ENCODE measurements around the gene PLEKHM3.
"Not testable (repeated sequence)": the region's sequence is repeated elsewhere in the genome, so short reads cannot be mapped to it uniquely, and the experiment has no call there.

PLEKHM3 gene

GRCh38 chr2:207819021-207819797 is 206.1 kb downstream of the PLEKHM3 start:
- DNase-seq = no peak

- DNase-seq = no peak
These were observed 208.8 kb downstream of the PLEKHM3 start for GRCh38 chr2:207816546-207816945.

DNA sequence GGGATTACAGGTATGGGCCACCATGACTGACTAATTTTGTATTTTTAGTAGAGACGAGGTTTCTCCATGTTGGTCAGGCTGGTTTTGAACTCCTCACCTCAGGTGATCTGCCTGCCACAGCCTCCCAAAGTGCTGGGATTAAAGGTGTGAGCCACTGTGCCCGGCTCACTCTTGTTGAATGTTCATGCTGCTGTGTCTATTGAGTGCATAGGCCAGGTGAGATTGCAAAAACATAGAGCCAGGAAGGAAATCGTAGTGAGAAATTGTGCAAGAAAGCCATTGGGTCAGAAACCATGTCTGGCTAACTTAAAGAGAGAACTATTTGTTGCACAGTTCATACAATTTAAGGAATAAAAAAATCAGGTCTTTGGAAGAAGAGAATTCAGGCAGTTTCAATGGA is 210.1 kb downstream of the PLEKHM3 start:
- no peak for DNase-seq

DNA sequence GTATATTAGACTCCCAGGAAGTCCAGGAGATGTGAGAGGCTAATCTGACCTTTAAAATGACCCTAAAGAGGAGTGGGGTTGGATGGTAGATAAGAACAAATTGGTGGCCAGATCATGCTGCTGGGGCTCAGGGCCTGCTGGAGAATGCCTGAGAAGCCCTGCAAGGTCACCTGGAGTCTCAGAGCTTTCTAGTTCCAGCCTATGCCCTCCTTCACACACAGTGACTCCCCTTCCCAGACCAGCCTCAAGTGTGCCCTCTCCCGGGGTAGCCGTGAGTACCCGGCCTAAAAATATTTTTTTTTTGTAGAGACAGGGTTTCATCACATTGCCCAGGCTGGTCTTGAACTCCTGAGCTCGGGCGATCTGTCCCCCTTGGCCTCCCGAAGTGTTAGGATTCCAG is 211.4 kb downstream of the PLEKHM3 start:
- no peak for DNase-seq

DNA sequence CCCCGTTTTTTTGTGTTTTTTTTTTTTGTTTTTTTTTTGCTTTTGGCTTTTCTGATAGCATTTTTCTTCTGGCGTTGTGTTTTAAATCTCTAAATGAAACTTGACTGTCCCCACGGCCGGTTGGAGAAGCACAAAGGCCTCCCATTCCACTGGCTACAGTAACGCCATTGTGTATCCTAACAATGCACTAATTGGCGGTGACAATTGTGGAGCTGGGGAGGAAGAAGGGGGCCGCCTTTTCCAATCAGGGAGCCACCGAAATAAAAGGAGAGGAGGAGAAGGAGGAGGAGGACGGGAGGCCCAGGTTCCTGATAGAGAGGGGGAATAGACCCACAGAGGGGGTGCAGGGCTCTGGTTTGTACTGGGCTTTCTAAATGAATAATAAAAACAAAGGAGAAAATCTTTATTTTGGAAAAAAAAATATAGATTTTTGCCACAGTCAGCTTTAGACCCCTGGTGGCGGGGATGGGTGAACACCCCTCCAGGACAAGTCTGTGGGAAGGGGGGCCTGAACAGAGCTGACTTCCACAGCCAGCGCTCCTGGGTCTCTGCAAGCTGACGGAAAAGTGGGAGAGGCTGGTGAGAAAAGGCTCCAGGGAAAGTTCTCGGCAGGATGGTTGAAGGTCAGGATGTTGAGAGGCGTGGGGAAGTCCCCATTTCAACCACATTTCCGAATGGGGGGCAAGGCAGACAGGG is 212.0 kb downstream of the PLEKHM3 start:
- DNase-seq = no peak

GRCh38 chr2:207812726-207813080 is 212.6 kb downstream of the PLEKHM3 start:
- DNase-seq = no peak

- DNase-seq = no peak
These were observed 213.1 kb downstream of the PLEKHM3 start for GRCh38 chr2:207812058-207812725.

GRCh38 chr2:207811658-207812057 is 213.7 kb downstream of the PLEKHM3 start:
- not testable (repeated sequence) for DNase-seq

DNA sequence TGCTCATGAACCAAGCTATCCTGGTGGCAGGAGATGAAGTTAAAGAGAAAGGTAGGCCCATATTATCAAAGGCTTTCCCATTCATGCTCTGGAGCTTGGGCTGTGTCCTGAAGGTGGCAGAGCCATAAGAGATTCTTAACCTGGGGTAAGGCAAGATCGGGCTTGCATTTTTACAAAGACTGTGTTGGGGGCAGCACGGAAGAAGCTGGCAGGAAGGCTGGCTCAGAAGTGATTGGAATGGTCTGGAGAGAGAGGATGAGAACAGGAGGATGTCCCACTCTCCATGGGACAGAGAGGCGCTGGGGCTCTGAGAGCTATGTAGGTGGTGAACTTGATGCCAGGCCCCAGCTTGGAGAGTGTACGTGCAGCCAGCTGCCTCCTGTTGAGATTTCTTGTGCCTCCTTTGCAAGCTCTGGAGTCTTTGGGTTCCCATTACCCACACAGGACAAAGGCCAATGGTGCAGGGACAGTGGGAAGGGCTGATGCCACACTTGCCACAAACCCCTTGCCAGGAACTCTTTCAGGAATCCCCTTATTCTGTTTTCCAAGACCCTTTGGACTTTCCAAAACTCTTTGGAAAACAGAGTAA is 215.0 kb downstream of the PLEKHM3 start:
- DNase-seq = no peak

GRCh38 chr2:207808119-207808518 is 217.2 kb downstream of the PLEKHM3 start:
- no peak for DNase-seq

DNA sequence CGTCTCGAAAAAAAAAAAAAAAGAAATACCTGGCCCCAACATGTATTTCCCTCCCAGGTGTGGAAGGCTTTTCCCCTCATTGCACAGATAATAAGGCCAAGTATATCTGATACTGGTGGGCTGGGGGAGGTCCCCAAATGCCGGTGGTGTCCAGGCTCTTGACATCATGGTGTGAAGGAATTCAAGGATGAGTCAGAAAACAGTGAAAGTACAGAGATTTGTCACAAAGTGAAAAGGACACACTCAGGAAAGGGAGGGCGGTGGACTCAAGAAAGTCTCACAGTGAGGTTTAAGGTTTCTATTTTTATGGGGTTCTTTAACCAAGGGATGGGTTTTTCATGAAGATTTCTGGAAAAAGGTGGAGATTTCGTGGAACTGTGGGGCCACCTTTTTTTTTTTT is 217.8 kb downstream of the PLEKHM3 start:
- peak; percentile 5 for DNase-seq

DNA sequence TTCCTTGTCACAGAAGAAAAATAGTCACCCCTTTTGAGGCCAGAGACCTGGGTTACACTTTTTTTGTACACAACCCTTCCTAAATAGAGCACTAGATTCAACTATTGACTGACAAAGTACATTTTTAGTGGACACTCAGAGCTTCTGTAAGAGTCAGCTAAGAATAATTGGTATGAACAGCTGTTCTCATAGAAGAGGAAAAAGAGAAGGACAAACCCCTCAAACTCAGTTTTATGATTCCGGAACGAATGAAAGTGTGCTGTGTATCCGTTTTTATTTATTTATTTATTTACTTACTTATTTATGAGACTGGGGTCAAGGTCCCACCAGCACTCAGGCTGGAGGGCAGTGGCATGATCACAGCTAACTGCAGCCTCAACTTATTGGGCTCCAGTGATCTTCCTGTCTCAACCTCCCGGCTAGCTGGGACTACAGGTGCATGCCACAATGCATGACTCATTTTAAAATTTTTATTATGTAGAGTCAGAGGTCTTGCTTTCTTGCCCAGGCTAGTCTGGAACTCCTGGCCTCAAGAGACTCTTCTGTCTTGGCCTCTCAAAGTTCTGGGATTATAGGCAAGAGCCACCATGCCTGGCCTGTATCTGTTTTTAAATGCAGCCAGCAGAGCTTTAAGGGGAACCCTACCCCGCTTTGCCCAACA is 219.6 kb downstream of the PLEKHM3 start:
- no peak for DNase-seq

DNA sequence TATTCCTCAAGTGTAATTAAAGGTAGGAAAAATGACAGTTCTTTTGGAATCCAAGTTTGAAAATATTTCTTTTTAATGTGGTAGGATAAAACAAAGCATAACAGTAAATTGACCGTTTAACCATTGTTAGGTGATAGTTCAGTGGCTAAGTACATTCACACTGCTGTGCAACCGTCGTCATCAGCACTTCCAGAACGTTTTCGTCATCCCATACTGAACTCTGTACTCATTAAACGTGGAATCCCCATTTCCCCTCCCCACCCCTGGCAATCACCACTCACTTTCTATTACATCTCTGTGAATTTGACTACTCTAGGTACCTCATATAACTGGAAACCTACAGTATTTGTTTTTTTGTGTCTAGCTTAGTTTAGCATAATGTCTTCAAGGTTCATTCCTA is 222.7 kb downstream of the PLEKHM3 start:
- no peak for DNase-seq

DNA sequence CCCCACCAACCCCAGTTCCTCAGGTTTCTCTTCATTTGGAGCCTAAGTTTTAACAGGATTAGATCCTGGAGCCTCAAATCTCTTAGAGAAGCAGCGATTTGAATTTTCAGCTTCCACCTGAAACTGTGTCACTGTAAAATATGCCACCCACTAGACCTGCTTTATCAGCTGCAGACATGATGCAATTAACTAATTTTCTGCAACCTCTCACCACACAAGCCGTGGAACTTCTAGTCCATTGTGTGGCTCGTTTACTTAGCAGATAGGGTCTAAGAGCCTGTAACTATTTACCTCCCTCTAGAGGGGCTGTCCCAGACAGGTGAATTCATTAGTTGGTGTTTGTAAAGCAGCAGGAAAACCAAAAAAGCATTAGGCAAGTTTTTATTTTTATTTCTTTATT is 224.1 kb downstream of the PLEKHM3 start:
- DNase-seq = no peak

DNA sequence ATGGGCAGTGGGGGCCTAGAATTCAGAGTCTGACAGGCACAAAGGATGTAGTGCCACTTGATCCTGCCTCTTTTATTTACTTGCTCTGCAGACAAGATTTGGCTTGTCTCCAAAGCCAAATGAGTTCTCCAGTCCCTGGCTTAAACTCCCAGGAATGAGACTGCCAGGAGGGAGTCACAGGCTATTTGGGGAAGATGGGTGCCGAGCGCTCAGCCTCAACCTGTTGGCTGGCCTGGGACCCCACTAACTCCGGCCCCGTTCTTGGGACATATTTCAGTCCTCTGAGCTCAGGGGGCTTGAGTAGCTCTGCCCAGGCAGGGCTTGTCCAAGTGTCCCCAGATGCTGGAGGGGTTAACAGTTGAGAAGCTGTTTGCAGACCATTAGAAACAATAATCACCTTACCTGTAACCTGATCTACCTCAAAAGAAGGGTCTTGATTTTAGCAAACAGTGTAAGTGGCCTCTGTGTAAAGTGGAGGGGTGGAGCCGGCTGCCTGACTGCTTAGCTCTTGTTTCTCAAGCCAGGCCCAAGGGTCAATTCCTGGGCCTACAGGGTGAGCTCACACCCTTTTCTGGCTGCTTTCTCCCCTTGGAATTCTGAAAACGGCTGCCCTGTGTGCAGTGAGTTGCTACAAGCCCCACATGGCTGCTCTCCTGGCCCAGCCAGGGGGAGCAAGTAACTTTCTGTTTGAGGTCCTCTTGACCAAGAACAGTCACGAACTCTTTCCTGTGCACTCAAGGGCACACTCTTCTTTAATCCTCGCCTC is 228.6 kb downstream of the PLEKHM3 start:
- DNase-seq = no peak

- DNase-seq = no peak
These were observed 233.0 kb downstream of the PLEKHM3 start for GRCh38 chr2:207792244-207792785.

GRCh38 chr2:207791579-207792243 is 233.6 kb downstream of the PLEKHM3 start:
- no peak for DNase-seq

DNA sequence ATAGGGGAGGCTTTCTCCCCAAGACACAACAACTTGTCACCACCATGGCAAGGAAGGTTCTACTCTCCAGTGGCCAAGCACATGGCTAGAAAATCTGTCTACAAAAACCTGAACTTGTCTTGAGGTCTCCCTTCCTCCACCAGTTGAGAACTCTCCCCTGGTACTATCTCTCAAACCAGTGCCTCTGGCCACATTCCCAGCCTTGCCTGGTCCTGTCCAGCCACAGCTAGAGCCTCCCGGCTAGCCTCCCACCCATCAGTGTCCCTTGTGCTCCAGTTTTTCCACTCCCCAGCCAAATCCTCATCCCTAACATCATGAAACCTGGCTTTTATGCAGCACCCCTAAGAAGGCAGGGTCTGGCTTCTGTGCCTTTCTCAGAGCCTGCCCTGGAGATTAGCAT is 234.4 kb downstream of the PLEKHM3 start:
- no peak for DNase-seq

- no peak for DNase-seq
These were observed 237.5 kb downstream of the PLEKHM3 start for GRCh38 chr2:207787800-207788199.

- no peak for DNase-seq
These were observed 238.3 kb downstream of the PLEKHM3 start for GRCh38 chr2:207787017-207787416.

DNA sequence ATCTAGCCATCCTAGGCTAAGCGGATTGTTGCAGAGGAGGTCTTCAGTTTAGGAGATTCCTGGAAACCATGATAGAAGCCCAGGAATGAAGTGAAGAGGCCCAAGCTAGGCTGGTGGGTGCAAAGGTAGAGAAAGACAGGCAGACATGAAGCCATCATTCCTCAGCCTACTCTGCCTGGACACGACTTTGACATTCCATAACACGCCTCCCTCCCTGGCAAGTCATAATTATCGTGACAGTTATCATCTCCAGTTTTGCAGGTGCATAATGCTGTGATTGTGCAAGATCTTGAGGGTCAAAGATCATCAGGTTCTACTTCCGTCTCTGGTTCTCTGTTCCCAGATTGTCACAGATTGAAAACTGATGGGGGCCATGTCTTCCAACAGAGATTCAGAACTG is 240.4 kb downstream of the PLEKHM3 start:
- DNase-seq = no peak

All from stimulated activated CD4-positive, alpha-beta T cell treated with anti-CD3 and anti-CD28 coated beads, Interleukin-15, amount 100 ng/mL, for 24 hours (primary cell).